Activated CD4-positive, CD25-positive, alpha-beta regulatory T cell (primary cell): ENCODE measurements around the gene SERAC1.

Source experiments
- DNase-seq, 4 experiments: peaks; one replicate each; lab custom pipeline; 2025; lab: John Stamatoyannopoulos, UW

The SERAC1 gene

GRCh38 chr6:158078320-158078719 lies 89.7 kb downstream of the SERAC1 start:
- DNase-seq = no peak

- DNase-seq = no peak
These were observed 90.4 kb downstream of the SERAC1 start for GRCh38 chr6:158077676-158078075.

GRCh38 chr6:158076548-158076947 lies 91.5 kb downstream of the SERAC1 start:
- no peak for DNase-seq

GRCh38 chr6:158073776-158074175 lies 94.3 kb downstream of the SERAC1 start:
- DNase-seq = no peak

- DNase-seq = peak; percentile 26 to 44 (median 38)
These were observed 95.9 kb downstream of the SERAC1 start for GRCh38 chr6:158072083-158072721.

GRCh38 chr6:158071121-158072082 lies 96.7 kb downstream of the SERAC1 start:
- DNase-seq = no peak

- DNase-seq = no peak
These were observed 97.5 kb downstream of the SERAC1 start for GRCh38 chr6:158070513-158070912.

- no peak for DNase-seq
These were observed 98.3 kb downstream of the SERAC1 start for GRCh38 chr6:158069800-158070195.

GRCh38 chr6:158068893-158069799 lies 98.9 kb downstream of the SERAC1 start:
- no peak for DNase-seq

GRCh38 chr6:158068156-158068892 lies 99.7 kb downstream of the SERAC1 start:
- no peak for DNase-seq

GRCh38 chr6:158067436-158068015 lies 100.5 kb downstream of the SERAC1 start:
- DNase-seq = no peak

GRCh38 chr6:158066136-158066781 lies 101.8 kb downstream of the SERAC1 start:
- DNase-seq = no peak

- DNase-seq = no peak
These were observed 103.3 kb downstream of the SERAC1 start for GRCh38 chr6:158064725-158065251.

GRCh38 chr6:158063736-158064135 lies 104.3 kb downstream of the SERAC1 start:
- DNase-seq = no peak

GRCh38 chr6:158061709-158062461 lies 106.2 kb downstream of the SERAC1 start:
- DNase-seq = no peak

- DNase-seq = no peak
These were observed 106.7 kb downstream of the SERAC1 start for GRCh38 chr6:158061361-158061708.

- no peak for DNase-seq
These were observed 107.4 kb downstream of the SERAC1 start for GRCh38 chr6:158060455-158061360.
